PC-9 (cell line): ENCODE results near the gene SLC22A25.

ENCODE experiments used
- EZH2 ChIP-seq: fragments of 200-600 bp; sonication (generic); IDR thresholded peaks from 2 replicates; pipeline ENCODE4 v1.8.0; 2017; ENCODE audit warnings: antibody characterized with exemption, low read depth
- TF ChIP-seq, protein P1 (sequence below): fragments of 200-600 bp; sonication (generic); conservative IDR thresholded peaks from 2 replicates; pipeline ENCODE4 v1.6.1; 2017; ENCODE audit warnings: mixed run types, antibody characterized with exemption, mild to moderate bottlenecking, moderate library complexity

DNA sequence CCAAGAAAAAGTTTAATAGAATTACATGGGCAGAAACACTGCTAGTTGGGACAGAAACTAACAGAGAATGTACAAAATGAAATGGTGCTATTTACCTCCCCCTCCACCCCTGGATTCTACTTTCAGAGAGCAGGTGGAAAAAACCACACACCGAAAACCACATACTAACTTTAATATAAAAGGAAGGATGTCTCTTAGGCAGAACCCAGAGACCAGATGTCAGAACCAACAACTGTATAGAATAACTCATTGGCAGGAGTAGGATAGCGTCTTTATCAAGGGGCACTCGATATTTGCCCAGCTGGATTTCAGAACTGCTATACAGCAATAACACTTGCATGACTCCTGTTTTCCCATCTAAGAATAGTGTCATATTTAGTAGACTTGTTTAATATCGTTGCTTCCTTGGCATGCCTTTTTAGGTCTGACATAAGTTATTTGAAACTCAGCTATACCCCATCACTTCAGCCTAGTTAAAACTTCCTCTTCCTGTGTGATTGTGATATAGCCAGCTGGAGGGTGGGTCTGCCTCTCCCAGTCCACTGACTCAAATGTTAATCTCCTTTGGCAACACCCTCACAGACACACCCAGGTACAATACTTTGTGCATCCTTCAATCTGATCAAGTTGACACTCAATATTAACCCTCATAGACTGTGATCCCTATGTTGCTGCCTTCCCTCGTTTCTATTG, 1.2 kb downstream of the SLC22A25 start:
- no peak for TF ChIP-seq EZH2
- TF ChIP-seq, protein P1, sequence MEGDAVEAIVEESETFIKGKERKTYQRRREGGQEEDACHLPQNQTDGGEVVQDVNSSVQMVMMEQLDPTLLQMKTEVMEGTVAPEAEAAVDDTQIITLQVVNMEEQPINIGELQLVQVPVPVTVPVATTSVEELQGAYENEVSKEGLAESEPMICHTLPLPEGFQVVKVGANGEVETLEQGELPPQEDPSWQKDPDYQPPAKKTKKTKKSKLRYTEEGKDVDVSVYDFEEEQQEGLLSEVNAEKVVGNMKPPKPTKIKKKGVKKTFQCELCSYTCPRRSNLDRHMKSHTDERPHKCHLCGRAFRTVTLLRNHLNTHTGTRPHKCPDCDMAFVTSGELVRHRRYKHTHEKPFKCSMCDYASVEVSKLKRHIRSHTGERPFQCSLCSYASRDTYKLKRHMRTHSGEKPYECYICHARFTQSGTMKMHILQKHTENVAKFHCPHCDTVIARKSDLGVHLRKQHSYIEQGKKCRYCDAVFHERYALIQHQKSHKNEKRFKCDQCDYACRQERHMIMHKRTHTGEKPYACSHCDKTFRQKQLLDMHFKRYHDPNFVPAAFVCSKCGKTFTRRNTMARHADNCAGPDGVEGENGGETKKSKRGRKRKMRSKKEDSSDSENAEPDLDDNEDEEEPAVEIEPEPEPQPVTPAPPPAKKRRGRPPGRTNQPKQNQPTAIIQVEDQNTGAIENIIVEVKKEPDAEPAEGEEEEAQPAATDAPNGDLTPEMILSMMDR, result no peak
